Astrocyte of the cerebellum (primary cell): ENCODE results near the gene FHOD3.

Experiments
- DNase-seq: peaks from one replicate; pipeline ENCODE4 v3.0.0-alpha.2; 2011; ENCODE audit warnings: low read depth
- H3K4me3 ChIP-seq: 2 replicates; pipeline ENCODE4 v1.5.1; 2011; ENCODE audit warnings: mild to moderate bottlenecking, low read depth, low read length, moderate library complexity
- in situ Hi-C: cut with HindIII; loops from 2 replicates; pipeline ENCODE4 v1.10.0; 2017; ENCODE audit warnings: low sequenced_read_pairs
- TF ChIP-seq, protein P1 (sequence below): IDR thresholded peaks from 2 replicates; pipeline ENCODE4 v1.5.1; 2012; ENCODE audit warnings: low read length, low read depth, moderate library complexity, mild to moderate bottlenecking; ENCODE audit errors: missing control alignments

FHOD3 gene

GRCh38 chr18:36297417-36298125, at the start of gene FHOD3:
FHOD3 (plus strand) TSS chr18:36297713; CDS start chr18:36297836, 123 bp downstream.
- no peak for DNase-seq
- in situ Hi-C loops = no loop called here
- TF ChIP-seq, protein P1, sequence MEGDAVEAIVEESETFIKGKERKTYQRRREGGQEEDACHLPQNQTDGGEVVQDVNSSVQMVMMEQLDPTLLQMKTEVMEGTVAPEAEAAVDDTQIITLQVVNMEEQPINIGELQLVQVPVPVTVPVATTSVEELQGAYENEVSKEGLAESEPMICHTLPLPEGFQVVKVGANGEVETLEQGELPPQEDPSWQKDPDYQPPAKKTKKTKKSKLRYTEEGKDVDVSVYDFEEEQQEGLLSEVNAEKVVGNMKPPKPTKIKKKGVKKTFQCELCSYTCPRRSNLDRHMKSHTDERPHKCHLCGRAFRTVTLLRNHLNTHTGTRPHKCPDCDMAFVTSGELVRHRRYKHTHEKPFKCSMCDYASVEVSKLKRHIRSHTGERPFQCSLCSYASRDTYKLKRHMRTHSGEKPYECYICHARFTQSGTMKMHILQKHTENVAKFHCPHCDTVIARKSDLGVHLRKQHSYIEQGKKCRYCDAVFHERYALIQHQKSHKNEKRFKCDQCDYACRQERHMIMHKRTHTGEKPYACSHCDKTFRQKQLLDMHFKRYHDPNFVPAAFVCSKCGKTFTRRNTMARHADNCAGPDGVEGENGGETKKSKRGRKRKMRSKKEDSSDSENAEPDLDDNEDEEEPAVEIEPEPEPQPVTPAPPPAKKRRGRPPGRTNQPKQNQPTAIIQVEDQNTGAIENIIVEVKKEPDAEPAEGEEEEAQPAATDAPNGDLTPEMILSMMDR = no peak
- H3K4me3 ChIP-seq = peak within 1 kb of the TSS; percentile 73

- TF ChIP-seq, protein P1 = no peak
- no peak for DNase-seq
- in situ Hi-C loops = no loop called here
- no peak overlapping the region for H3K4me3 ChIP-seq
Observed at GRCh38 chr18:36249392-36249791, 48.1 kb upstream of the FHOD3 start.

GRCh38 chr18:36250827-36251226, 46.7 kb upstream of the FHOD3 start:
- TF ChIP-seq, protein P1 = no peak
- DNase-seq = no peak
- in situ Hi-C loops = no loop called here
- H3K4me3 ChIP-seq = no peak overlapping the region

DNA sequence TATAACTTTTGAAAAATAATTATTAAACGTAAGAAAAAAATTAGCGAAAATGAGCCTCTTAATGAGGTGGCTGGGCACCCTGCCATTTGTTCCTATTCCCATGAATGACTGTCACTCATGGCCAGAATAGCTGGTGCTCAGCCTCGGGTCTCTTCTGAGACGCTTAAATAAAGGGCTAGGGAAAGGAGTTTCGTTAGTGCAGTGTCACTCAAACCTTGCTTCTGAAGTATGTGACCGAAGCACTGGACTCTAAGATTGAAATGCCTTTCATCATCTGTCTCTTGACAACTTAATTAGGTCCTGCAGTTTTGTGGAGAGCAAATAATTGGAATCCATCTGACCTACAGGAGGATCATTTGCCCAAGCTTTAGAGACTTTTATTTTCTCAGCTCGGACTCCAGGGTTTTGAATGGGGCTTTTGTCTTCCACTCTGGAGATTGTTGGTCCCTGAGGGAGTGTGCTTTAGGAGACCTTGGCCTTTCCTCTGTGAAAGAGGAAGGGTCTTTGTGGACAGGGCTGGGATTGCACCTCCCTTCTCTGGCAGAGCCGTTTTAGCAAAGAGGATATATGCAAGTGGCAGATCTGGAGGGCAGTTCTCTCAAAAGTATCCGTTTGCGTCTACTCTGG, 42.3 kb upstream of the FHOD3 start:
- TF ChIP-seq, protein P1 = no peak
- in situ Hi-C loops = no loop called here
- no peak overlapping the region for H3K4me3 ChIP-seq
- DNase-seq = no peak

DNA sequence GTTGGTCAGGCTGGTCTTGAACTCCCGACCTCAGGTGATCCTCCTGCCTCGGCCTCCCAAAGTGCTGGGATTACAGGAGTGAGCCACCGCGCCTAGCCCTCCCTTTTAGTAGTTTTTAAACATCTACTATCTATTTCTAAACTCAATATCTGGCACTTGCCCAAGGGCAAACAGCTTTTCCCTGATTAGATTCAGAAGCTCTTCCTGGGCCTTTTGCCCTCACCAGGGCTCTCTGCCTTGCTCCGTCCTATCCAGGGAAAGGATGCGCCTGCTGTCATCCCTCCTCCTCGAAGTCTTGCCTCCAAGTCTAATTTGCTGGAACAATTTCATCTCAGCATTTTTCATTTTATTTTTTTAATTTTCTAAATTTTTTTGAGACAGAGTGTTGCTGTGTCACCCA, 41.4 kb upstream of the FHOD3 start:
- no peak for DNase-seq
- no peak overlapping the region for H3K4me3 ChIP-seq
- TF ChIP-seq, protein P1 = no peak
- in situ Hi-C loops = no loop called here

GRCh38 chr18:36262971-36263370, 34.5 kb upstream of the FHOD3 start:
- TF ChIP-seq, protein P1 = no peak
- DNase-seq = no peak
- in situ Hi-C loops = no loop called here
- H3K4me3 ChIP-seq = no peak overlapping the region
